GM23338 (cell line): Measurements from ENCODE around the gene CYB5RL.

Experiments
- CREB1 ChIP-seq: fragments of 250-450 bp; sonication (Bioruptor Pico); IDR thresholded peaks from 2 replicates; pipeline ENCODE4 v1.5.0; 2020; ENCODE audit warnings: low read depth, mild to moderate bottlenecking, moderate library complexity
- CTCF ChIP-seq, 2 experiments: fragments of 200-600 bp in 1 of 2; sonication (generic) in 1 of 2; conservative IDR thresholded peaks; 2 replicates each; pipeline versions ENCODE4 v1.5.1 to v1.6.1; 2016 to 2017; ENCODE audit warnings: antibody characterized with exemption in 2 of 2, low read depth in 2 of 2, mild to moderate bottlenecking in 2 of 2, moderate library complexity in 1 of 2
- EZH2 ChIP-seq: fragments of 200-600 bp; sonication (generic); IDR thresholded peaks from one replicate; pipeline ENCODE4 v1.8.0; 2017; ENCODE audit warnings: antibody characterized with exemption, mild to moderate bottlenecking, low read depth; ENCODE audit not compliant: unreplicated experiment
- EZH2phosphoT487 ChIP-seq: fragments of 200-600 bp; sonication (generic); IDR thresholded peaks from one replicate; pipeline ENCODE4 v1.8.1; 2018; ENCODE audit warnings: antibody characterized with exemption; ENCODE audit not compliant: unreplicated experiment
- NANOG ChIP-seq: IDR thresholded peaks from 2 replicates; pipeline ENCODE4 v1.6.1; 2016; ENCODE audit warnings: antibody characterized with exemption, borderline replicate concordance
- POLR2AphosphoS5 ChIP-seq: IDR thresholded peaks from 2 replicates; pipeline ENCODE4 v1.6.1; 2016; ENCODE audit warnings: antibody characterized with exemption, low read depth
- REST ChIP-seq: IDR thresholded peaks from one replicate; pipeline ENCODE4 v1.6.1; 2018; ENCODE audit warnings: antibody characterized with exemption; ENCODE audit not compliant: unreplicated experiment

- TF ChIP-seq CTCF (conservative IDR thresholded peaks at IDR 0.05; ENCODE audit: low read depth in 2 of 2): no peak
- no peak for TF ChIP-seq EZH2phosphoT487
- no peak for TF ChIP-seq EZH2
- no peak for TF ChIP-seq REST
- no peak for TF ChIP-seq CREB1
- no peak for TF ChIP-seq POLR2AphosphoS5
- TF ChIP-seq NANOG: no peak
Observed at GRCh38 chr1:54152696-54153095, 47.1 kb downstream of the CYB5RL start, which contains the start of gene CDCP2.
